ENCODE measurements around the gene SYNPR.

SYNPR gene

DNA sequence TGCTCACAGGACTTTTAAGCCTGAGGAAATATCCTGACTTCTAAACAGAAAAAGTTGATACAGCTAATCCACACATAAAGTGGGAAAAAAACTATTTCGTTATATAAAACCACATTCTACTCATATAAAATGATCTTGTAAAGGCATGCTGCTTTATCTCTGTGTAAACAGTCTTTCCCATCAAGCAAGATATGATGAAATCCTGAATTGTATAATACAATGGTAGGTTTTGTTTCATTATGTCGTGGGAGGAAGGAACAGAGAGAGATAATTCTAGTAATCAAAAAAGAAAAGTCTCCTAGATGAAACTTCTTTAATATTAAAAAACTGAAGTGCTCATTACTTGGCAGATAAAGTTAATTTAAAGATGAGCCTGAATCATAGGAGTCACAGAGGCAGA is 281.8 kb downstream of the SYNPR start:
- DNase-seq, result no peak

- DNase-seq, result no peak
Observed at GRCh38 chr3:63561879-63562278, 283.8 kb downstream of the SYNPR start.

- DNase-seq, result no peak
Observed at GRCh38 chr3:63562323-63562722, 284.2 kb downstream of the SYNPR start.

- DNase-seq, result no peak
Observed at GRCh38 chr3:63563572-63563971, 285.5 kb downstream of the SYNPR start.

DNA sequence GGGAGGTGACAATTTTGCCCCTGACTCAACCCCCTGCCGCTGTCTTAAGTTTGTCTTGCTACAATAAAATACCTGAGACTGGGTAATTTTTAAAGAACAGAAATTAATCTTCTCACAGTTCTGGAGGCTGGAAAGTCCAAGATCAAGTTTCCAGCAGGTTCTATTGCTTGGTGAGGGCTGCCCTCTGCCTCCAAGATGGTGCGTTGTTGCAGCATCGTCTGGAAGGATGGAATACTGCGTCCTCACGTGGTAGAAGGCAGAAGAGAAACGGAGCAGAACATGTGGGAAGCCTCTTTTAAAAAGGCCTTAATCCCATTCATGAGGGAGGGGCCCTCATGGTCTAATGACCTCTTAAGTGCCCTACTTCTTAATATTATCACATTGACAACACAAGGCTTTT is 287.1 kb downstream of the SYNPR start:
- DNase-seq, result no peak

GRCh38 chr3:63571682-63572081 is 293.6 kb downstream of the SYNPR start:
- no peak for DNase-seq

GRCh38 chr3:63576846-63577245 is 298.7 kb downstream of the SYNPR start:
- DNase-seq, result no peak

GRCh38 chr3:63578858-63579257 is 300.8 kb downstream of the SYNPR start:
- no peak for DNase-seq

GRCh38 chr3:63580151-63580550 is 302.0 kb downstream of the SYNPR start:
- DNase-seq, result no peak

- DNase-seq, result no peak
Observed at GRCh38 chr3:63582943-63583500, 304.9 kb downstream of the SYNPR start.

DNA sequence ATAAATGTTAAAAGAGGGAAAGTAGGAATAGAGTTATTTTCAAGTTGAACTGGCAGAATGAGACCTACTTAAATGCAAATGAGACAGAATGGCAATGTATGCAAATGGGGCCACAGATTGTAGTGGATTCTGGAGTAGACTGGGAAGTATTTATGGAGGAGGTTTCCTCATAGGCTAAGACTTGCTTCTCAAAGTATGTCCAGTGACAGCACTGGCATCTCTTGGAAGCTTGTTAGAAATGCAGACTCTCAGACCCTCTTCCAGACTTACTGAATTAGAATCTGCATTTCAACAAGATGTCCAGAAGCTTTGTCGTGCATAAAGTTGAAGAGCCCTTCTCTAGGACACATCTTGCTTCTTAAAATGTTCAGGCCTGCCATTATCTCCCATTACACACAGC is 306.6 kb downstream of the SYNPR start:
- no peak for DNase-seq

- DNase-seq, result no peak
Observed at GRCh38 chr3:63585927-63586326, 307.8 kb downstream of the SYNPR start.

DNA sequence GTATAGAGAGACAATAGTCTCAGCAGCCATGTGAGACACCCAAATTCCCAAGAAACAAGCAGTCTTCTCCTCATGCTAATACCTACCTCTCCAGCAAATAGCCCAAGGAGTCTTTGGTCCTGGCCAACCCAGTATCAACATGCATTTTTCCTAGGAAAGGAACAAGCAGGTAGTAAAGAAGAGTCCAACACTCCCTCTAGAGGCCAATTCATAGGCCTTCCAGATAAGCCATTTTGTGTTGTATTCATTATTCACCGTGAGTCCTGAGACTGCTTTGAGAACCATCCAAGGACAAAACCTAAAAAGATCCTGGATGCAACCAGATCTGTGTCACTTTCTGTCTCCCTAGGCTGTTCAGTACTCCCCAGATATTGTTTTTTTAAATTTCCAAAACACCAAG is 310.8 kb downstream of the SYNPR start:
- DNase-seq, result no peak

- no peak for DNase-seq
Observed at GRCh38 chr3:63593779-63594178, 315.7 kb downstream of the SYNPR start.

- DNase-seq, result no peak
Observed at GRCh38 chr3:63595221-63595620, 317.1 kb downstream of the SYNPR start.

GRCh38 chr3:63597019-63597418 is 318.9 kb downstream of the SYNPR start:
- DNase-seq, result no peak

DNA sequence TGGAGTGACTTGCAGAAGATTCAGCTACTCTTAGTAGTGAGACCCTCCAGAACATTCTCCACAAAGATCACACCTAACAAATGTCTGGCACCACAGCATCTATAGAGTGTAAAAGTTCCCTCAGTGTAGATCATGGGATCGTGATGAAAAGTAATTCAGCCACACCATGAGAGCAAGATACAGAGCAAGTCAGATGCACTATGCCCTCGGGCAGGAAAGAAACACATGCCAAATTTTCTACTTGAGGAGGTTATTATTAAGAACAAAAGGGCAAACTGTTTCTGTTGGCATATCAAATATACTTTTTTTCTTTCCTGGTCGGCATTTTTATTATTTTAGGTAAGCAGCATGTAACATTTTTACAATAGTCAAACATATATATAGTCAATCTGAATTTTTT is 329.6 kb downstream of the SYNPR start:
- no peak for DNase-seq

DNA sequence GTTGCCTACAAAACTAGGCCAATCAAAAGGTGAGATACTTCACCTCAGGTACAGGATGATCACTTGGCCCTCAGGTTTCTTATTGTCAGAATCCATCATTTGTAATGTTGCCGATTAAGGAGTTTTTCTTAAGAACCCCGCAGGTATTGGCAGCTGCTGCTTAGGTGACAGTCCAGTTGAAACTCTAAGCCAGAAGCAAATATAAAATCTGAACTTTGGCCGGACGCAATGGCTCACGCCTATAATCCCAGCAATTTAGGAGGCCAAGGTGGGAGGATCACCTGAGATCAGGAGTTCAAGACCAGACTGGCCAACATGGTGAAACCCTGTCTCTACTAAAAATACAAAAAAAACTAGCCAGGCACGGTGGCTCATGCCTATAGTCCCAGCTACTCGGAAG is 331.3 kb downstream of the SYNPR start:
- no peak for DNase-seq

- DNase-seq, result no peak
Observed at GRCh38 chr3:63609834-63610233, 331.7 kb downstream of the SYNPR start.

GRCh38 chr3:63611382-63611781 is 333.3 kb downstream of the SYNPR start:
- no peak for DNase-seq

GRCh38 chr3:63613561-63613960 is 335.5 kb downstream of the SYNPR start:
- DNase-seq, result no peak

DNA sequence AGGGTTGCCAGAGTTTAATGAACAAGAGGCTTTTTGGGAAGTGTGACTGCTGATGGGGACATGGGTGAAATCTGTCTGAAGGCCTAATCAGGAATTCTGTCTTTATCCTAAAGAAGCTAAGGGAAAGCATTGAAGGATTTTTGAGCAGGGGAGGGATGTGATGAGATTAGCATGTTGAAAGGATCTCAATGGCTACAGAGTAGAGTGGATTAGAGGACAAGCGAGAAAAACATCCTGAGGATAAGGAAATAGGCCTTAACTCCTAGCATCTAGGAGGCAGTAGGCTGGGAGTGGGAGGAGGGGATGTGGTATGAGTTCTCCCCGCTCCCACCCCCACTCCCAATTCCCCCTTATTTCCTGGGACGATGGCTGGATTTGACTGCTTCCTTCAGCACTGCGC is 339.3 kb downstream of the SYNPR start:
- no peak for DNase-seq

DNA sequence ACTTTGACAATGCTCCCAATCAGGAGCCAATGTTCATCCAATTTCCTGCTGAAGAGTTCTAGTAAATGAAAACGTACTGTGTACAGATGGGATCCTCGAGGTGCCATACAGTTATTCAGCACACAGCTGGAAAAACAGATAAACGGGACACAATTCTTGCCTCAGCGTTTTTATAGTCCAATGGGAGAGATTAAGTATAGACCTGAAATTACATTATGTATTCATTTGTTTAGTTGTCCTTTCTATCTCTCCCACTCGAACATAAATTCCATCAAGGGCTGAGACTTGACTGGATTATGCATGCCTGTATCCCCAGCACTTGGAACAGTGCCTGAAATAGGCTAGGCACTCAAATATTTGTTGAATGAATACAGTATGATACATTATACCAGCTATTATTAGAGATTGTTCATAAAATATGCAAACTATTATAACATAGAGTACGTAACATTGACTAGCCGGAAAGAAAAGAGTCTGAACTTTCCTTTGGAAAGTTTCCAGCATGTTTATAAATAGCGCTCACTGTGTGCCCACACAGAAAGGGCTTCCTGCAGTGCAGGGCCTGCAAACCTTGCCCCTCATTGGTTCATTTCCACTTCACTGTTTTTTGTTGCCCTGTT is 346.9 kb downstream of the SYNPR start:
- no peak for DNase-seq

- no peak for DNase-seq
Observed at GRCh38 chr3:63631670-63632069, 353.6 kb downstream of the SYNPR start.

GRCh38 chr3:63635186-63635585 is 357.1 kb downstream of the SYNPR start:
- no peak for DNase-seq
